Kidney tubule cell (primary cell): ENCODE results near the gene CEMIP2.
"Not testable (repeated sequence)": the region's sequence is repeated elsewhere in the genome, so short reads cannot be mapped to it uniquely, and the experiment has no call there.

Source experiments
- DNase-seq: peaks from one replicate; pipeline ENCODE4 v3.0.0-alpha.2; 2018; ENCODE audit warnings: low spot score

CEMIP2 gene

GRCh38 chr9:71709384-71709783 lies 58.9 kb downstream of the CEMIP2 start:
- DNase-seq: no peak

- DNase-seq: no peak
These were observed 62.1 kb downstream of the CEMIP2 start for GRCh38 chr9:71706176-71706575.

GRCh38 chr9:71704796-71705195 lies 63.5 kb downstream of the CEMIP2 start:
- DNase-seq: no peak

GRCh38 chr9:71703172-71703872 lies 65.0 kb downstream of the CEMIP2 start:
- DNase-seq: no peak

- DNase-seq: no peak
These were observed 70.4 kb downstream of the CEMIP2 start for GRCh38 chr9:71697882-71698281.

GRCh38 chr9:71694332-71694731 lies 74.0 kb downstream of the CEMIP2 start:
- no peak for DNase-seq

- no peak for DNase-seq
These were observed 74.7 kb downstream of the CEMIP2 start for GRCh38 chr9:71693607-71694006.

- peak; percentile 29 for DNase-seq
These were observed 76.0 kb downstream of the CEMIP2 start for GRCh38 chr9:71692337-71692736.

- DNase-seq: not testable (repeated sequence)
These were observed 76.7 kb downstream of the CEMIP2 start for GRCh38 chr9:71691576-71691975.

- DNase-seq: peak; percentile 32
These were observed 77.5 kb downstream of the CEMIP2 start for GRCh38 chr9:71690689-71691435.

GRCh38 chr9:71690063-71690688 lies 78.1 kb downstream of the CEMIP2 start:
- no peak for DNase-seq

GRCh38 chr9:71687676-71688075 lies 80.6 kb downstream of the CEMIP2 start:
- DNase-seq: no peak

GRCh38 chr9:71685988-71686387 lies 82.3 kb downstream of the CEMIP2 start:
- DNase-seq: no peak

GRCh38 chr9:71685394-71685793 lies 82.9 kb downstream of the CEMIP2 start:
- DNase-seq: peak; percentile 33

GRCh38 chr9:71684566-71684965 lies 83.7 kb downstream of the CEMIP2 start:
- no peak for DNase-seq

- DNase-seq: peak; percentile 62
These were observed 84.6 kb downstream of the CEMIP2 start for GRCh38 chr9:71683598-71684235.

GRCh38 chr9:71681708-71682272 lies 86.5 kb downstream of the CEMIP2 start:
- DNase-seq: peak; percentile 78

- DNase-seq: peak; percentile 31
These were observed 87.1 kb downstream of the CEMIP2 start for GRCh38 chr9:71681104-71681707.

GRCh38 chr9:71680189-71680980 lies 87.9 kb downstream of the CEMIP2 start:
- DNase-seq: peak; percentile 78

- no peak for DNase-seq
These were observed 89.3 kb downstream of the CEMIP2 start for GRCh38 chr9:71678999-71679398.

GRCh38 chr9:71677209-71677608 lies 91.1 kb downstream of the CEMIP2 start:
- DNase-seq: no peak
